MCF 10A (cell line): ENCODE data around the gene BCAS3. TPM values are rescaled to one million over a fixed set of nuclear protein-coding genes. Genes with fewer than 3 reads are reported as not detected.

Source experiments
- BruUV-seq: library from RNA; stranded (reverse); fragments of 400-500 nt; replicated peaks from 2 replicates; lab custom pipeline; 2021; lab: Mats Ljungman, UMichigan
- CTCF ChIA-PET: fragments of 300-600 bp; sonication (Branson Sonifier 250); formaldehyde crosslinking; extraction: SDS; loops from one replicate; lab custom pipeline; 2021; ENCODE audit warnings: antibody characterized with exemption, inconsistent platforms; lab: Yijun Ruan, JAX
- POLR2A ChIA-PET: fragments of 300-600, 350-650 bp; sonication (Branson Sonifier 250); formaldehyde crosslinking; extraction: SDS; loops from one replicate; lab custom pipeline; 2020; ENCODE audit warnings: antibody characterized with exemption, inconsistent platforms; lab: Yijun Ruan, JAX
- DNase-seq: peaks from one replicate; pipeline ENCODE4 v3.0.0-alpha.2; 2018; ENCODE audit not compliant: unreplicated experiment
- H3K27ac Mint-ChIP-seq: one replicate; pipeline ENCODE4 v1.8.0; 2022; ENCODE audit warnings: mild to moderate bottlenecking, low read depth, mixed read lengths; ENCODE audit not compliant: unreplicated experiment
- H3K27me3 Mint-ChIP-seq: one replicate; pipeline ENCODE4 v1.8.0; 2022; ENCODE audit warnings: mixed read lengths; ENCODE audit not compliant: insufficient read depth, unreplicated experiment
- H3K36me3 Mint-ChIP-seq: one replicate; pipeline ENCODE4 v1.8.0; 2022; ENCODE audit warnings: mild to moderate bottlenecking, moderate library complexity, mixed read lengths; ENCODE audit not compliant: insufficient read depth, unreplicated experiment
- H3K4me1 Mint-ChIP-seq: one replicate; pipeline ENCODE4 v1.8.0; 2022; ENCODE audit warnings: mixed read lengths; ENCODE audit not compliant: insufficient read depth, unreplicated experiment
- H3K4me3 Mint-ChIP-seq: one replicate; pipeline ENCODE4 v1.8.0; 2022; ENCODE audit warnings: mild to moderate bottlenecking, moderate library complexity, mixed read lengths; ENCODE audit not compliant: unreplicated experiment
- H3K9me3 Mint-ChIP-seq: one replicate; pipeline ENCODE4 v1.8.0; 2022; ENCODE audit warnings: mixed read lengths; ENCODE audit not compliant: unreplicated experiment
- intact Hi-C: fragments of 100-400 bp; cut with micrococcal nuclease; formaldehyde crosslinking; loops from 2 replicates; pipeline ENCODE4 v1.14.1; 2022
- total RNA-seq: library from RNA; stranded (reverse); gene quantifications from 2 replicates; pipeline ENCODE4 v1.2.3, GENCODE V29; 2022
- TF ChIP-seq, protein P1 (sequence below): fragments of 200-600 bp; IDR thresholded peaks from one replicate; pipeline ENCODE4 v1.8.0; 2022; ENCODE audit warnings: antibody characterized with exemption, mild to moderate bottlenecking; ENCODE audit not compliant: unreplicated experiment

BCAS3 gene
- total RNA-seq, 1 experiment from 2014 or later = 14.6 TPM

DNA sequence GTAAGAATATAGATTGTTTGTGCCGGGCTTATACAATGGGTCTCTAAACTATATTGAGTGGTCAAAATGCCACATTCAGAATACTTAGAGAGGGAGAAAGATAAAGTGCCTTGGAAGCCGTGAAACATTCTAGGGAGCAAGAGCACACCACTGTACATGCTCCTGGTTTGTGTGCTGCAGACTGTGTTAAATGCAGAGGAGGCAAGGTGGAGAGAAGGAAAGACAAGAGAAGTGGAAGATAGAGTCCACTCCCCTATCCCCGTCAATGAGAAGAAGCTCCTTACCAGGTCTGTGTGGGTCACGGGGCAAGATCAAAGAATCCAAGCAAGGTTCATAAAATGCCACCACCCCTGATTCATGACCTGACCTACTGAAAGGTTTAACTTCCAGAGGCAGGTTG is 454.9 kb downstream of the BCAS3 start:
- no peak overlapping the region for H3K27ac Mint-ChIP-seq
- intact Hi-C loops = no loop called here
- H3K9me3 Mint-ChIP-seq = no peaks in the 10 kb centered on the region
- H3K4me3 Mint-ChIP-seq = no peak overlapping the region
- no peaks in the 10 kb centered on the region for H3K36me3 Mint-ChIP-seq
- CTCF ChIA-PET = interaction anchor here (0.6 kb wide), 1 partner anchor 16 kb away, joined by 5 read pairs; no protein-coding TSS in a partner anchor
- POLR2A ChIA-PET = no interaction called here
- H3K27me3 Mint-ChIP-seq = no peaks in the 10 kb centered on the region
- TF ChIP-seq, protein P1, sequence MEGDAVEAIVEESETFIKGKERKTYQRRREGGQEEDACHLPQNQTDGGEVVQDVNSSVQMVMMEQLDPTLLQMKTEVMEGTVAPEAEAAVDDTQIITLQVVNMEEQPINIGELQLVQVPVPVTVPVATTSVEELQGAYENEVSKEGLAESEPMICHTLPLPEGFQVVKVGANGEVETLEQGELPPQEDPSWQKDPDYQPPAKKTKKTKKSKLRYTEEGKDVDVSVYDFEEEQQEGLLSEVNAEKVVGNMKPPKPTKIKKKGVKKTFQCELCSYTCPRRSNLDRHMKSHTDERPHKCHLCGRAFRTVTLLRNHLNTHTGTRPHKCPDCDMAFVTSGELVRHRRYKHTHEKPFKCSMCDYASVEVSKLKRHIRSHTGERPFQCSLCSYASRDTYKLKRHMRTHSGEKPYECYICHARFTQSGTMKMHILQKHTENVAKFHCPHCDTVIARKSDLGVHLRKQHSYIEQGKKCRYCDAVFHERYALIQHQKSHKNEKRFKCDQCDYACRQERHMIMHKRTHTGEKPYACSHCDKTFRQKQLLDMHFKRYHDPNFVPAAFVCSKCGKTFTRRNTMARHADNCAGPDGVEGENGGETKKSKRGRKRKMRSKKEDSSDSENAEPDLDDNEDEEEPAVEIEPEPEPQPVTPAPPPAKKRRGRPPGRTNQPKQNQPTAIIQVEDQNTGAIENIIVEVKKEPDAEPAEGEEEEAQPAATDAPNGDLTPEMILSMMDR = no peak
- BruUV-seq = no TSS peak
- no peaks in the 10 kb centered on the region for H3K4me1 Mint-ChIP-seq
- DNase-seq = no peak

DNA sequence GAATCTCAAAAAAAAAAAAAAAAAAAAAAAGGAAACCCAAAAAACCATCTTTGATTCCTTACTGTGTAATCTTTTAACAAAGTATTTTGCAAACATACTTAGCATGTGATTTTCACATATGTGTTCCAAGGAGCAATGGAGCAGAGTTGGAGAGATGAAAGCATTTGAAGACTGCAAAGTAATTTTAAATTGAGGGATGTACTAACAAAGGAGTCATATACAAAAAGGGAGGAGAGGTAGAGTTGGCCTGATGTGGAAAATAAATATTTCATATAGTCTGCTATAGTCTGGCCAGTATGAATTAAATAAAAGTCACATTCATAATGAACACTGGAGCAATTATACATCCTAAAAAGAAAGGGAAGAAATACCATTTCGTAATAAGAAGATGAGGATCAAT is 456.2 kb downstream of the BCAS3 start:
- Mint-ChIP-seq H3K4me3 (no peak overlapping the region), H3K27me3 (no peaks in the 10 kb centered on the region), H3K27ac (no peak overlapping the region), H3K36me3 (no peaks in the 10 kb centered on the region), H3K4me1 (no peaks in the 10 kb centered on the region), H3K9me3 (no peaks in the 10 kb centered on the region)
- CTCF ChIA-PET = no interaction called here
- POLR2A ChIA-PET = no interaction called here
- intact Hi-C loops = no loop called here
- no peak for DNase-seq
- TF ChIP-seq, protein P1 = no peak
- no TSS peak for BruUV-seq

DNA sequence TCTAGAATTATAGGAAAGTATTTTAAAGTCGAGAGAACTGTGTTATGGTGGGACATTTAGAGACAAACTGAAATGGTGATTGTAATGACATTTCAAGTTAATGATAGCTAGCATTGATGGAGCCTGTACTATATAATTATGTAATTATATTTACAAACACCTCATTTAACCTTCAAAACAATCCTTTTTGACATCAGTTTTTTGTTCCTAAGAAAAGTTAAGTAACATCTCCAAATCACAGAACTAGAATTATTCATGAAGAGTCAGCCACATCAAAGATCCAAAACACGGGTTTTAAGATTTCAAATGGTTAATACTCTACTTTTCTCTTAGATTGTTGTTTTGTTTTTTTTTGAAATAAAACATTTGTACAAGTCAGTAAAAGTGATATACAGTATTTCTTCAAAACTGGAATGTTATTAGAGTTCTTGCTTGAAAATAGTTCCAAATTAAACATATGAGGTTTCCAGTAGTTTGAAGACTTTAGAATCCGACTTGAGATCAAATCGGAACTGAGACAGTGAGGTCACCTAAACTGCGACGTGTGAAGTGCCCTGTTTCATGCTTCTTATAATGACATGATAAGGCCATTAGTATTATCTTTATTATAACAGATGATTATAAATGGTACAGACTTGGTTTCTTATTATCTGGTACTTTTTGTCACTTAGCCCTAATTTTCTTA is 457.0 kb downstream of the BCAS3 start:
- CTCF ChIA-PET = no interaction called here
- POLR2A ChIA-PET = no interaction called here
- H3K4me1 Mint-ChIP-seq = peaks cover 8% of the 10 kb centered on the region
- no peak overlapping the region for H3K4me3 Mint-ChIP-seq
- no peaks in the 10 kb centered on the region for H3K36me3 Mint-ChIP-seq
- intact Hi-C loops = no loop called here
- no TSS peak for BruUV-seq
- no peak overlapping the region for H3K27ac Mint-ChIP-seq
- DNase-seq = no peak
- no peaks in the 10 kb centered on the region for H3K27me3 Mint-ChIP-seq
- no peaks in the 10 kb centered on the region for H3K9me3 Mint-ChIP-seq
- TF ChIP-seq, protein P1 = no peak

DNA sequence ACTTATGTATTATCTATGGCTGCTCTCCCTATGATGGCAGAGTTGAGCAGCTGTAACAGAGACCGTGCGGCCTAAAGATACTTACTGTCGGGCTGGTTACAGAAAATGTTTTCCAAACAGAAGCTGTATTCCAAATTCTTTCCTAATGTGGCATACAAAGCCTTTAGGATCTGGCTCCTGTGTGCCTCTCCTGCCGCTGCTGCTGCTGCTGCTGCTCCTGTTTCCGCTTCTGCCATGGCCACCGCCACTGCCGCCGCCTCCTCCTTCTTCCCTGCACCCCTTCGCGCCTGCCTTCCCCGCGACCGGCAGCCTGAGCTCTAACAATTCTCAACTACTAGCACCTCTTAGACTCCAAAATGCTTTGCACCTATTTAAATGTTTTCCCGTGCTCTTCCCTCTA is 458.1 kb downstream of the BCAS3 start:
- ChIA-PET POLR2A (no interaction called here), CTCF (no interaction called here)
- peaks cover 2% of the 10 kb centered on the region for H3K36me3 Mint-ChIP-seq
- DNase-seq = no peak
- no peaks in the 10 kb centered on the region for H3K27me3 Mint-ChIP-seq
- no peaks in the 10 kb centered on the region for H3K9me3 Mint-ChIP-seq
- TF ChIP-seq, protein P1 = no peak
- no TSS peak for BruUV-seq
- intact Hi-C loops = no loop called here
- H3K4me1 Mint-ChIP-seq = peaks cover 8% of the 10 kb centered on the region
- H3K27ac Mint-ChIP-seq = no peak overlapping the region
- H3K4me3 Mint-ChIP-seq = no peak overlapping the region
